GM23338 (cell line): ENCODE results near the gene TMEM242.

ENCODE experiments used
- CTCF ChIP-seq, 2 experiments: fragments of 200-600 bp in 1 of 2; sonication (generic) in 1 of 2; conservative IDR thresholded peaks; 2 replicates each; pipeline versions ENCODE4 v1.5.1 to v1.6.1; 2016 to 2017; ENCODE audit warnings: antibody characterized with exemption in 2 of 2, low read depth in 2 of 2, mild to moderate bottlenecking in 2 of 2, moderate library complexity in 1 of 2
- POLR2AphosphoS5 ChIP-seq: IDR thresholded peaks from 2 replicates; pipeline ENCODE4 v1.6.1; 2016; ENCODE audit warnings: antibody characterized with exemption, low read depth
- REST ChIP-seq: IDR thresholded peaks from one replicate; pipeline ENCODE4 v1.6.1; 2018; ENCODE audit warnings: antibody characterized with exemption; ENCODE audit not compliant: unreplicated experiment

- no peak for TF ChIP-seq CTCF (conservative IDR thresholded peaks at IDR 0.05; ENCODE audit: low read depth in 2 of 2)
- TF ChIP-seq REST = no peak
- TF ChIP-seq POLR2AphosphoS5 = no peak
Observed at GRCh38 chr6:157261606-157262005, 61.7 kb downstream of the TMEM242 start.
